NB4 (cell line): ENCODE results near the gene APOBEC3C.
"Not testable (repeated sequence)": the region's sequence is repeated elsewhere in the genome, so short reads cannot be mapped to it uniquely, and the experiment has no call there.

Experiments used
- CTCF ChIP-seq: IDR thresholded peaks from one replicate; pipeline ENCODE4 v1.5.1; 2012; ENCODE audit warnings: low read depth, low read length
- POLR2A ChIP-seq: IDR thresholded peaks from 2 replicates; pipeline ENCODE4 v1.6.1; 2011; ENCODE audit warnings: mild to moderate bottlenecking; ENCODE audit not compliant: insufficient read length; ENCODE audit errors: extremely low read depth

GRCh38 chr22:39037071-39037470, 23.0 kb downstream of the APOBEC3C start:
- not testable (repeated sequence) for TF ChIP-seq CTCF, POLR2A
